Myocyte (in vitro differentiated cells): Measurements from ENCODE around the gene PLEKHM3. TPM values are rescaled to one million over a fixed set of nuclear protein-coding genes. Genes with fewer than 3 reads are reported as not detected.
A peak's percentile ranks its signal among the peaks of the same experiment; 100 is the strongest.

Experiments
- DNase-seq: peaks from one replicate; pipeline ENCODE4 v3.0.0-alpha.2; 2012; ENCODE audit warnings: low read depth
- total RNA-seq: library from RNA; depleted of rRNA; stranded (reverse); fragments of >200 nt; gene quantifications from 2 replicates; pipeline ENCODE4 v1.2.3, GENCODE V29; 2014

The PLEKHM3 gene
- total RNA-seq, 1 donor from 2014 or later = 6.7 TPM

GRCh38 chr2:207802650-207803049, 222.7 kb downstream of the PLEKHM3 start:
- DNase-seq = no peak

DNA sequence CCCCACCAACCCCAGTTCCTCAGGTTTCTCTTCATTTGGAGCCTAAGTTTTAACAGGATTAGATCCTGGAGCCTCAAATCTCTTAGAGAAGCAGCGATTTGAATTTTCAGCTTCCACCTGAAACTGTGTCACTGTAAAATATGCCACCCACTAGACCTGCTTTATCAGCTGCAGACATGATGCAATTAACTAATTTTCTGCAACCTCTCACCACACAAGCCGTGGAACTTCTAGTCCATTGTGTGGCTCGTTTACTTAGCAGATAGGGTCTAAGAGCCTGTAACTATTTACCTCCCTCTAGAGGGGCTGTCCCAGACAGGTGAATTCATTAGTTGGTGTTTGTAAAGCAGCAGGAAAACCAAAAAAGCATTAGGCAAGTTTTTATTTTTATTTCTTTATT, 224.1 kb downstream of the PLEKHM3 start:
- no peak for DNase-seq

DNA sequence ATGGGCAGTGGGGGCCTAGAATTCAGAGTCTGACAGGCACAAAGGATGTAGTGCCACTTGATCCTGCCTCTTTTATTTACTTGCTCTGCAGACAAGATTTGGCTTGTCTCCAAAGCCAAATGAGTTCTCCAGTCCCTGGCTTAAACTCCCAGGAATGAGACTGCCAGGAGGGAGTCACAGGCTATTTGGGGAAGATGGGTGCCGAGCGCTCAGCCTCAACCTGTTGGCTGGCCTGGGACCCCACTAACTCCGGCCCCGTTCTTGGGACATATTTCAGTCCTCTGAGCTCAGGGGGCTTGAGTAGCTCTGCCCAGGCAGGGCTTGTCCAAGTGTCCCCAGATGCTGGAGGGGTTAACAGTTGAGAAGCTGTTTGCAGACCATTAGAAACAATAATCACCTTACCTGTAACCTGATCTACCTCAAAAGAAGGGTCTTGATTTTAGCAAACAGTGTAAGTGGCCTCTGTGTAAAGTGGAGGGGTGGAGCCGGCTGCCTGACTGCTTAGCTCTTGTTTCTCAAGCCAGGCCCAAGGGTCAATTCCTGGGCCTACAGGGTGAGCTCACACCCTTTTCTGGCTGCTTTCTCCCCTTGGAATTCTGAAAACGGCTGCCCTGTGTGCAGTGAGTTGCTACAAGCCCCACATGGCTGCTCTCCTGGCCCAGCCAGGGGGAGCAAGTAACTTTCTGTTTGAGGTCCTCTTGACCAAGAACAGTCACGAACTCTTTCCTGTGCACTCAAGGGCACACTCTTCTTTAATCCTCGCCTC, 228.6 kb downstream of the PLEKHM3 start:
- DNase-seq = peak; percentile 69

- DNase-seq = peak; percentile 22
These were observed 233.0 kb downstream of the PLEKHM3 start for GRCh38 chr2:207792244-207792785.

DNA sequence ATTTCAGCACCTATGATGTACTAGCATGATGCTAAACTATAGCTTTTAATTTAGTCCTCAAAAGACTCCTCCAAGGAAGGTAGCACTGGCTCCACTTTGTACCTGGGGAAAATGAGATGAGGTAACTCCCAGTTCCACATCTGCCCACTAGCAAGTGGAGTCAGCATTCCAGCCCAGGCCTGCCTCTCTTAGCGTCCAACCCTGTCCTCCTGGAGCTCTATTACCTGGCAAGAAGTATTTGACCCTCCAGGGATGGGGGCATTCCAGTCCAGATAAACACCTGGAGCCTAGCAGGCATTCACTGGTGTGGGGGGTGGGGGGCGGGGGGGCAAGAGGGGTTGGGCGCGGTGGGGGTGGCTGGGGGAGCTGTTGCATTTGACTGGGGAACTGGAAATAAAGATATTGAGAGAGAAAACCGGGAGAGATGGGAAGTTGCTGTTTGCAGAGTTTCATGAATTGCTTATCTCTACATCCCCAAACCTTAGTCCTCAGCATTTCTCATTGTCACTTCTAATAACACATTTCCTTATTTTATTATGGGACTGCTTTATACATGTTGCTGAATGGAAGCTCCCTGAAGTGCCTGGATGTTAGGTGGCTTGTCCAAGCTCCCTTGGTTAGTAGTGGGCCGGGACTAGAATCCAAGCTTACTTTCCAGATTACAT, 233.6 kb downstream of the PLEKHM3 start:
- DNase-seq = no peak

DNA sequence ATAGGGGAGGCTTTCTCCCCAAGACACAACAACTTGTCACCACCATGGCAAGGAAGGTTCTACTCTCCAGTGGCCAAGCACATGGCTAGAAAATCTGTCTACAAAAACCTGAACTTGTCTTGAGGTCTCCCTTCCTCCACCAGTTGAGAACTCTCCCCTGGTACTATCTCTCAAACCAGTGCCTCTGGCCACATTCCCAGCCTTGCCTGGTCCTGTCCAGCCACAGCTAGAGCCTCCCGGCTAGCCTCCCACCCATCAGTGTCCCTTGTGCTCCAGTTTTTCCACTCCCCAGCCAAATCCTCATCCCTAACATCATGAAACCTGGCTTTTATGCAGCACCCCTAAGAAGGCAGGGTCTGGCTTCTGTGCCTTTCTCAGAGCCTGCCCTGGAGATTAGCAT, 234.4 kb downstream of the PLEKHM3 start:
- no peak for DNase-seq

GRCh38 chr2:207787800-207788199, 237.5 kb downstream of the PLEKHM3 start:
- no peak for DNase-seq

- DNase-seq = no peak
These were observed 238.3 kb downstream of the PLEKHM3 start for GRCh38 chr2:207787017-207787416.

DNA sequence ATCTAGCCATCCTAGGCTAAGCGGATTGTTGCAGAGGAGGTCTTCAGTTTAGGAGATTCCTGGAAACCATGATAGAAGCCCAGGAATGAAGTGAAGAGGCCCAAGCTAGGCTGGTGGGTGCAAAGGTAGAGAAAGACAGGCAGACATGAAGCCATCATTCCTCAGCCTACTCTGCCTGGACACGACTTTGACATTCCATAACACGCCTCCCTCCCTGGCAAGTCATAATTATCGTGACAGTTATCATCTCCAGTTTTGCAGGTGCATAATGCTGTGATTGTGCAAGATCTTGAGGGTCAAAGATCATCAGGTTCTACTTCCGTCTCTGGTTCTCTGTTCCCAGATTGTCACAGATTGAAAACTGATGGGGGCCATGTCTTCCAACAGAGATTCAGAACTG, 240.4 kb downstream of the PLEKHM3 start:
- DNase-seq = no peak

DNA sequence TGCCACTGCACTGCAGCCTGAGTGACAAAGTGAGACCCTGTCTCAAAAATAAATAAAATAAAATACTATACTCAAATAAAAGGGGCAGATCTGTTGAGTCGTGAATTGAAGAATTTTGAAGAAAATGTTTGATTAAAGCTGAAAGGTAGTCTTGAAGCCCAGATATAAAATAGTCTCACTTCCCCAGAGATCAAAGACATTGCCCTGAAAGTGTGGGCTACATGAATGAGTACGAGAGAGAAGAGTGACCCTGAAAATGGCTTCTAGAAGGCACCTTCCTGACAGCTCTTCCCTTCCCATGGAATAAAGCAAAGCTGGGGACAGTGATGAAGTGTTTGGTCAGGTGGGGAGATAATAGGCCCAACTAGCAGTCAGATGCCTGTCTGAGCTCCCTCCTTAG, 241.8 kb downstream of the PLEKHM3 start:
- DNase-seq = no peak

DNA sequence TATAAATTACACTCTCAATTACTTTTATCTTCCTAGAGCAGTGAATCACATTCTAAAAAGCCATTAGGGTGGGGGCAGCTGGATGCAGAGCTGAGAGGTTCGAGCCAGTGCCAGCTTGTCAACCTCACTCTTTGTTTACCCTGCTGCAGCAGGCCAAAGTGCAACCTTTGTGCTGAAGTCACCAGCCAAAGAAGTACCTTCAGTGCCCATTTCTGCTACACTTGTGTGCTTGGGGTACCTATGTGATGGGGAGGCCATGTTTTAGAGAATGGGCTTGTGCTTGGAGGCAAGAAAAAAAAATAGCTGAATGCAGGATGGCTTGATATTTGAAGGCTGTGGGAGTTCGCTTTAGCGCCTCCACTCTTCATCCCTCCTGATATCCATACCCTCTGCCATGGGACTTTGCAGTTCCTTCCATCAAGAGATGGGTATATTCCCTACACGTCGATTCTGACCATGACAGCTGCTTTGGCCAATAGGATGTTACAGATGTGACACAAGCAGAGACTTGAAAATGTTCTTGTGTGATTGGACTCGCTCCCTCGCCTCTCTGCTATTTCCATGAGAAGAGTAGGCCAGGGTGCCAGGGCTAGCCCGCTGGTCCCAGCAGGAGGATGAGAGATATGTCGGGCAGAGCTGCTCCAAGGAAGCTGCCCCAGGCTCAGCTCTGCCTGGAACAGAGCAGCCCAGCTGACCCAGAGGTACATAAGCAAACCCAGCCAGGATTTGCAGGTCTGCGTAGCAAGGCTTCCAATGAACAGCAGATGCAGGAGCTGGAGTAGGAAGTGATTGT, 242.9 kb downstream of the PLEKHM3 start:
- DNase-seq = no peak

- no peak for DNase-seq
These were observed 245.8 kb downstream of the PLEKHM3 start for GRCh38 chr2:207779523-207779922.

DNA sequence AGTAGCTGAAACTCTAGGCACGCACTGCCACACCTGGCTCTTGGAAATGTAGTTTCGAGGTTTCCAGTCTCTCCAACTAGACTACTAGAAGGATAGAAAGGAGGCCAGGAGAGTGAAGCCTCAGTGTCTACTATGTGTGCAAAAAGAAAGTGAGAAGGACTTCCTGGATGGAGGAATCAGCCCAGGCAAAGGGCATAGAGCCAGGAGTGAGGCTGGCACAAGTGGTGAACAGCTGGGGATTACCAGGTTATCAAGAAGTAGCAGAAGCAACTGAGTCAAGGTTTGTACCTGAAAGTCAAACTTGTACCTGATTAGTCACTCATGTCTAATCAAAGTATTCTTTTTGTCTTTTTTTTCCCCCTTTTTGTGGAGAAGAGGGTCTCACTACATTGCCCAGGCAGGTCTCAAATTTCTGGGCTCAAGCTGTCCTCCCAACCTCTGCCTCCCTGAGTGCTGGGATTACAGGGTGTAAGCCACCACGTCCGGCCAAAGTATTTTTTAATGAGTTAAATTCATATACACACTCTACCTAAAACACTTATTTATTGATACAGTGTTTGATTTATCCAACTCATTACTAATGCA, 246.9 kb downstream of the PLEKHM3 start:
- DNase-seq = no peak

DNA sequence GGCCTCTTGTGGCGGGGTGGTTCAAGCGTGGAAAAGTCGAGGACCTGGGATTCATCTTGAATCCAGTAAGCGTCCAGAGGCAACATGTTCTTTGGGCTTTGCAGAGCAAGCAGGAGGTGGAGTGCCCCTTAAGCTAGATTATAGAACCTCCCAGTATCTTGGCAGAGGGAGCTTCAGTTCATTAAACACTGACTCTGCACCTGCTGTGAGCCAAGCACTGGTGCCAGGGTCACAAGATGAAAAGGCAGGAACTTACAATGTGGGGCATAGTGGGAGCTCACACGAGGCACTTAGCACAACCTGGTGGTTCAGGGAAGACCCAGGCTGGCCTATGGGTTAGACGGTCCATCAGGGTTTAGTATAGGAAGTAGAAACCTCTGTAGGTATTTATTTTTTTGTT, 248.2 kb downstream of the PLEKHM3 start:
- DNase-seq = no peak

DNA sequence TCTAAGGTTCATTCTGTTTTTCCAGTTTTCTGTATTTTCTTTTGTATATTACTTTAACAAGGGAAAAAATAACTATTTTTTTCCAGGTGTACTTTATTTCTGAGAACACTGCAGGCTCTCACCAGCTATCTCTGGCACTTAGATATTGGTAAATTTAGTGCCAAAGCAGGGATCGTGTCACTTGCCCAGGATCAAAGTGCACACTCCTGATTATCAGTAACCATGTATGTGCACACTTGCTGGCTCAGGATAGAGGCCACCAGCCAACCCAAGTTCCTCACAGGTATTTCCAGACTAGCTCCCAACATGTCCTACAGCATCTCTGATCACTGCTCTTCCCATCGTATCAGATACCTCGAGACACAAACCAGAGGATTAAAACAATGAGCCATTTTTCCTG, 249.9 kb downstream of the PLEKHM3 start:
- no peak for DNase-seq

DNA sequence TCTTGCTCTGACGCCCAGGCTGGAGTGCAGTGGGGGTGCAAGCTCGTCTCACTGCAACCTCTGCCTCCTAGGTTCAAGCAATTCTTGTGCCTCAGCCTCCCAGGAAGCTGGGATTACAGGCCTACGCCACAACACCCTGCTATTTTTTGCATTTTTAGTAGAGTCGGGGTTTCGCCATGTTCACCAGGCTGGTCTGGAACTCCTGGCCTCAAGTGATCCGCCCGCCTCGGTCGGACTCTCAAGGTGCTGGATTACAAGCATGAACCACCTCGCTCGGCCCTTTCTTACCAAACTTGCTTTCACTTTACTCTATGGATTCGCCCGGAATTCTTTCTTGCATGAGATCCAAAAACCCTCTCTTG, 252.5 kb downstream of the PLEKHM3 start:
- no peak for DNase-seq

DNA sequence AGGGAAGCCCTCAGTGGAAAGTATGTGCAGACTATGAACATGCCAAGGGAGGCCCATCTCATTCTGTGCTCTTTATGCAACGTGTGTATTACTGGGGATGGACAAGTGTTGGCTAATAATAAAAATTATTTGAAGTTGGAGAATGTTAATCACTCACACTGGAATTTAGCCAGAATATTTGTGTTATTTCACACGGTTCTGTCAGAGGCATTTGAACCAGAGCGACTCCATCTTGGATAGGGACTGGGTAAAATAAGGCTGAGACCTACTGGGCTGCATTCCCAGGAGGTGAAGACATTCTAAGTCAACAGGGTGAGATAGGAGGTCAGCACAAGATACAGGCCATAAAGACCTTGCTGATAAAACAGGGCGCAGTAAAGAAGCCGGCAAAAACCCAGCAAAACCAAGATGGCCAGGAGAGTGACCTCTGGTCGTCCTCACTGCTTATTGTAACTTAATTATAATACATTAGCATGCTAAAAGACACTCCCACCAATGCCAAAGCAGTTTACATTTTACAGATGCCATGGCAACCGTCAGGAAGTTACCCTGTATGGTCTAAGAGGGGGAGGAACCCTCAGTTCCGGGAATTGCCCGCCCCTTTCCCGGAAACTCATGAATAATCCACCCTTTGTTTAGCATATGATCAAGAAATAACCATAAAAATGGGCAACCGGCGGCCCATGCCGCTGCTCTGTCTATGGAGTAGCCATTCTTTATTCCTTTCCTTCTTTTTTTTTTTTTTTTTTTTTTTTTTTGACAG, 253.1 kb downstream of the PLEKHM3 start:
- no peak for DNase-seq

- no peak for DNase-seq
These were observed 253.9 kb downstream of the PLEKHM3 start for GRCh38 chr2:207771421-207771820.
